Erythroblast (primary cell): ENCODE measurements around the gene TMUB1.

Source experiments
- GATA1 ChIP-seq: IDR thresholded peaks from 2 replicates; pipeline ENCODE4 v1.6.1; 2011; ENCODE audit warnings: low read depth, mild to moderate bottlenecking, control low read depth, low read length, moderate library complexity
- POLR2A ChIP-seq: IDR thresholded peaks from 2 replicates; pipeline ENCODE4 v1.6.1; 2011; ENCODE audit warnings: mild to moderate bottlenecking, low read length

DNA sequence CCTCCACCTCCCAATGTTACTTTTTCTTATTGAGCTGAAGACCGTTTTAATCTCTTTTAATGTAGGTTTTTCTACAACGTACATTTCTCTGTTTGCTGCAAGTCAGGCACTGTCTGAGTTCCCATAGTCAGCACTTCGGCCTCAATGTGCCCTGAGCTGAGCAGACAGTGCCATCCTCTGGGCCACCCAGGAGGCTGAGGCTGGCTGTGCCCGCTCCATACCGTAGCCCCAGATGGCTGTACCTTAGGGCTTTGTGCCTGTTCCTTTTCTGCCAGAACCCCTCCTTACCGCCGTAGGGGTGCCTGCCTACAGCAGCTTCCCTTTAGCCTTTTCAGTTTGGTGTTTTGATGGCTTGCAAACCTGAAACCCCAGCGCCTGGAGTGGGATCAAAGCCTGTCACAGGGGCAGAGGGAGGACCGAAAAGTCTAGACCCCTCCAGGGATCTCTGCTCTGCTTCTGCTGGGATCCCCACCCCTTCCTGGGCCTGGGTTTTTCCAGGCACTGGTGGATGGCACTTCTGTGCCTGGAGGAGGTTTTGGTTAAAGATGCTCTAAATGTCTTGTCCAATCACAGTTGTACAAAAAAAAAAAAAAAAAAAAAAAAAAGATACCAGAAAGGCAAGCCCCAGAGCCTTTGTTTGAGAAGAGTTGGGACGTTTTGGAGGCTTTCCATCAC is 12.0 kb upstream of the TMUB1 start:
- TF ChIP-seq POLR2A = no peak
- TF ChIP-seq GATA1 = no peak
